ENCODE data around the gene ADAMTSL1. TPM values are rescaled to one million over a fixed set of nuclear protein-coding genes. Genes with fewer than 3 reads are reported as not detected.
"Not testable (repeated sequence)": the region's sequence is repeated elsewhere in the genome, so short reads cannot be mapped to it uniquely, and the experiment has no call there.

Gene ADAMTSL1
- polyA plus RNA-seq, 1 donor: 10.6 TPM

DNA sequence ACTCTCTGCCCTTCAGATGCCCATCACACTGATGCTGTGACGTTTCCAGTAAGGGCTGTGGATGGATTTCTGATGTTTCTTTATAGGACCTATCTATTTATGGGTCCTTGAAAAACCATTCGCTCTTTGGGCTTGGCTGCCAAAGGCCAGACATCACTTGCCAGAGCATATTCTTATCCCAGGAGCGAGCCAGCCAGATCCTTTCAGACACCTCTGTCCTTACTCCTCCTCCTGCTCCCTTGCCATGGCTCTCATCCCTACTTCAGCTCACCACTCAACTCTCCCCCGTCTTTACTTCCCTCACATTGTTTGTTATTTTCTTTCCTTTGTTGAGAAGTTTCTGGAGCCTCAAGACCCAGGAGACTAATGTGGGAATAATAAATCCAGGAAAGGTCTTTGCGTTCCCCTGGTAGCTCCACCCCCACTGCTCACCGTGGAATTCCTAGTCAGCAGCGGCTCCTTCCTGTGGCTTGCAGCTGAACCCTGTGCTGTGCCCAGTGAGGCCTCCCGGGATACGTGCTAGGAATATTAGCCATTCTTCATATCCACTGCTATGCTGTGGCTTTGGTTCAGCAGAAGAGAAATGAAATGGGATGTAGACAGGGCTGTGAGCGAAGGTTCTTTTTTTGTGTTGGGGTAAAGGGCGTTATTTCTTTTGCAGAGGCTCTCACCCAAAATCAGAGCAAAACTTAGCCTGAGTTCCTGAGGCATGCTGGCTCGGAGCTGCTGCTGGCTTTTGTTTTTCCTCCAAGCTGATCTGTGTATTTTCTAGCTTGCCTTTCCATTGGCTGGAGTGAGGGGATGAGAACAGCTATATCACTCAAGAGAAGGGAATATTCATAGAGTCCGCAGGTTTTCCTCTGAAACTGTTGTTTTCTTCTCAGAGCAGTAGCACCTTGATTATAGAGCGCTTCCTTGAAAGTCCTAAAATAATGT, 387.9 kb downstream of the ADAMTSL1 start:
- peak; percentile 84 for DNase-seq (ENCODE audit: low read depth)

DNA sequence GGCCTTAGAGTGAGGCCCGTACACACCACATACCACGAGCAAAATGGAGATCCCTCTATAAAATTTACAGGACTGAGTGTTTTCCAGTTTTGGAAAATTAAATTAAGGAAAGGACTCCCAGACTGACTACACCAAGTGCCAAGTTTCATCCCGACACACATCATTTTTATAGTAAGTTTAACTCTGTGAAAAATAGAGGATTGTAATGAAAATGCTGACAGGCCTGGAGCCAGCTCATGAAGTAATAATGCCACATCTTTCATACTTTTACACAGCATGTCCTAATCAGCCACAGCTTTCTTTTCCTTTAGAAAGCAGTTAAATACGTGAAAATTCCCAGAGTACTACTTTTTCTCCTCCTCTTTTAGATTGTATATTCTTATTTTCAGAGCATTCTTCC, 389.8 kb downstream of the ADAMTSL1 start:
- DNase-seq (ENCODE audit: low read depth): no peak

DNA sequence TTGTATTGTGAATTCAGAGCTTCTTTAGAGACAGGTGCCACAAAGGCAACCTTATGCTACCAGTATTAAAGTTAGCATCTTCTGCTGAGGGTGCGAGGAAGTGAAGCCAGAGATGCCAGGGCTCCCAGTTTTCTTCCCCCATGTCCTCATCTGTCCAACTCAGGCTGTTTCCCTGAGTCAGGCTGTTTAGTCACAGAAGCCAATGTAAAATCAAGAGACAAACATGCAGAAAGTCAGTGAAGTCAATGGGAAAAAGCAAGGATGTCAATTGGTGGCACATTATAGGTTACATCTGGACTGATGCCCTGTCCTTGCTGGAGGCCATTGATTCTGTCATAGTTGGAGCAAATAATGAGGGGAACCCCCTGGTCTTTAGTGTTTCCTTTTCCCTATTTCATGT, 390.6 kb downstream of the ADAMTSL1 start:
- no peak for DNase-seq (ENCODE audit: low read depth)

DNA sequence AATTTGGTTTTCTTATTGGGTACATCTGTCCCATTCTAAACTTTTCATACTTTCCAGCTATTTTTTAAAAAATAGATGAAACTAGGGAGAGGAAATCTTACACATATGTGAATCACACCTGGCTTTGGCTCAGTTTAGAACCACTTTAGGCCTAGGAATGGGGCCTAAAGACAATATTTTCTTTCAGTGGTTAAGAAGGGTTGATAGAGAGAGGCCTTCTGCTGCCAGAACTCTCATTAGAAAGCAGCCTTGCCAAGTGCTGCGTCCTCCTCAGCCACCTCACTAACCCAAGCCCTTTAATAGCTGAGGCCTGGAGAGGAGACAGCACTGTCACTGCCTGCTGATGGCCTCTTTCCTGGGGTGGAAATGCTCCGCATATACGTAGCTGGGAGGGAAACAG, 391.6 kb downstream of the ADAMTSL1 start:
- DNase-seq (ENCODE audit: low read depth): no peak

DNA sequence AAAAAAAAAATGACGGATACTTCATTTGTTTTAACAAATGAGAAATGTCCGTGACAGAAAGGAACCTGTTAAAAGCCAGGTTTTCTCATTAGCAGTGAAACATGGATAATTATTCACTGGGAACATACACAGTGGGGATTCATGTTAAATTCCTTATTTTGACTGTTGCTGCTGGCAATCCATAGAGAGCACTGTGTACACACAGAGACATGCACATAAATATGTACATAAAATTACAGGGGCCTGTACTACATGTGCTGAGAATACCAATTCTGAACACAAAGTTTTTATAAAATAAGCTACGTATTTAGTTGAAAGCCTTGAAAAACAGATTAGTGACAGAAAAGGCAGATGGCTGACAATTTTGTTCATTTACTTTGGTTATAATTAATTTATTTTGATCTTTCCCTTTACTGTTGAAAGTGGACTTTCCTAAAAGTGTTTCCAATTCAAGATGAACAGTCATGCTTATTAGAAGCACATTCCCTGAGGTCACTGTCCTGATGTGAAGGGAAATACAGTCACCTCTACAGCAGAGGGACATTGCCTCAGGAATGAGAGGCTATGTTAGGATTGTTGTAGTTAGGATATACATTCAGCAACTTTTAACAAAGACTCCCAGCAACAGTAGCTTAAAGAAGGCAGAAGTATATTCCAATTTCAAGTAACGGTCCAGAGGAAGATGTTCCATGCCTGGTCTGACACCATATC, 392.3 kb downstream of the ADAMTSL1 start:
- DNase-seq (ENCODE audit: low read depth): no peak

DNA sequence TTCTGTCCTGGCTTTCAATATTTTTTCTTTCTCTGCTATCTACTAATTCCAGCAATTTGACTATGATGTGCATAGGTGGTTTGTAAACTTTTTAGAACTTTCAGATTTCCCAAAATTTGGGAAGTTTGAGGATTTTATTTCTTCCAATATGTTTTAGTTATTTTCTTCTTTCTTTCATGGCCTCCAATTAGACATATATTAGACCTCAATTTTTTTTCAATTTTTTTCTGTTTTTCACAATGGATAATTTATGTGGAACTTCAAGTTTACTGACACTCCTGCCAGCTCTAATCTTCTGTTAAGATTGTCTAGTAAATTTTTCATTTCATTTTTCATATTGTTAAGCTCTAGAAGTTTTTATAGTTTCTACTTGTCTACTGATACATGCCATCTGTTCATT, 395.8 kb downstream of the ADAMTSL1 start:
- no peak for DNase-seq (ENCODE audit: low read depth)

DNA sequence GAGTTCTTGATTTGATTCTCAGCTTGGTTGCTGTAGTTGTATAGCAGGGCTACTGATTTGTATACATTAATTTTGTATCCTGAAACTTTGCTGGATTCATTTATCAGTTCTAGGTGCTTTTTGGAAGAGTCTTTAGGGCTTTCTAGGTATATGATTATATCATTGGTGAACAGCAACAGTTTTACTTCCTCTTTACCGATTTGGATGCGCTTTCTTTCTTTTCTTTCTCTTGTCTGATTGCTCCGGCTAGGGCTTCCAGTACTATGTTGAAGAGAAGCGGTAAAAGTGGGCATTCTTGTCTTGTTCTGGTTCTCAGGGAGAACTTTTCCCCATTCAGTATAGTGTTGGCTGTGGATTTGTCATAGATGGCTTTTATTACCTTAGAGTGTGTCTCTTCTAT, 400.1 kb downstream of the ADAMTSL1 start:
- no peak for DNase-seq (ENCODE audit: low read depth)

DNA sequence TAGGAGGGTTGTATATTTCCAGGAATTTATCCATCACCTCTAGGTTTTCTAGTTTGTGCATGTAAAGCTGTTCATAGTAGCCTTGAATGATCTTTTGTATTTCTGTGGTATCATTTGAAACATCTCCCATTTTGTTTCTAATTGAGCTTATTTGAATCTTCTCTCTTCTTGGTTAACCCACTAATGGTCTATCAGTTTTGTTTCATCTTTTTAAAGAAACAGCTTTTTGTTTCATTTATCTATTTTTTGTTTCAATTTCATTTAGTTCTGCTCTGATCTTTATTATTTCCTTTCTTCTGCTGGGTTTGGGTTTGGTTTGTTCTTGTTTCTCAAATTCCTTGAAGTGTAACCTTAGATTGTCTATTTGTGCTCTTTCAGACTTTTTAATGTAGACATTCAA, 401.0 kb downstream of the ADAMTSL1 start:
- not testable (repeated sequence) for DNase-seq (ENCODE audit: low read depth)

DNA sequence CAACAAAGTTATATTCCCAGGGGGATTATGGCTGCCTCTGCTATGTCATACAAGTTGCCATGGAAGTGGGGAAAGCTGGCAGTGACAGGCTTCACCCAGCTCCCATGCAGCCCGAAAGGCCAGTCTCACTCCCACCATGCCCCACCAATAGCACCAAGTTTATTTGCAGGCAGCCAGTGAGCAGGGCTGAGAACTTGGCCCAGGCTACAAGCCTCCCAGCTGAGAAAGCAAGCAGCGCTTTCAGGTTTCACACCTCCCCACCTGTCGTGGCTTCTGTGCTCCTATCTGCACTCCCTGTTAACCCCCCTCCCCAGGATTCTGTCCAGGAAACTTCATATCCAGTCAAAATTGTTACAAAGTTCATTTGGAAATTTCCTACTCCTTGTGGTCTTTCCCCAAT, 404.0 kb downstream of the ADAMTSL1 start:
- DNase-seq (ENCODE audit: low read depth): no peak

DNA sequence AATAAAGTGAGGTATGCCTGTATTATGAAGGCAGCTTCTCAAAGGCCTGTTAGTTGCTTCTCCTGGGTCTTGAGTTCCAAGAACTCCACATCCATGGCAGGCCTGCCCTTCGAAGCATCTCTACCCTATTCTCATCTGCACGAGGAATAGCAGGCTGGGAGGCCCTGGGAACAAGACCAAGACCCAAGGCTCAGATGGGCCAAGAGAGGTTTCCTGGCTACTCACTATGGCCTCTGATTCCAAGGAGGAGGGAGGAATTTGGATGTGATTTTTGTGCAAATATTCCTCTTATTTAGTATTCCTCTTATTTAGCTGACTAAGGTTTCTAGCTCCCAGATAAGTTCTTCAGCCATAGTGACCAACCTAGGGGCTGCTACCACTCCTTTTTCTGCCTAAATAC, 407.8 kb downstream of the ADAMTSL1 start:
- DNase-seq (ENCODE audit: low read depth): no peak

DNA sequence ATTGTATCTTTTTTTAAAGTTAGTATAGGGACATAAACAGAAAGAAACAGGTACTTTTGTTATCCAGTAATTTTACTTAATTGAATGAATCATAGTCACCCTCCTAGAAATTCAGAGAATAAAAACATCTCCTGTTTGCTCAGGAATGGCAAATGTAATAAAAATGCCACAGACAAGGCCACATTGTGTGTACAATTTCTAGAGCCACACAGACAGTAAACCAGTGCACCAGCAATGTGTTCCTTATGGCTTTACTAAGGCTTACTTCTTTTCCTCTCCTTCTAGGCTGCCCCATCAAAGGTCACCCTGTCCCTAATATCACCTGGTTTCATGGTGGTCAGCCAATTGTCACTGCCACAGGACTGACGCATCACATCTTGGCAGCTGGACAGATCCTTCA, 413.6 kb downstream of the ADAMTSL1 start:
- DNase-seq (ENCODE audit: low read depth): no peak

DNA sequence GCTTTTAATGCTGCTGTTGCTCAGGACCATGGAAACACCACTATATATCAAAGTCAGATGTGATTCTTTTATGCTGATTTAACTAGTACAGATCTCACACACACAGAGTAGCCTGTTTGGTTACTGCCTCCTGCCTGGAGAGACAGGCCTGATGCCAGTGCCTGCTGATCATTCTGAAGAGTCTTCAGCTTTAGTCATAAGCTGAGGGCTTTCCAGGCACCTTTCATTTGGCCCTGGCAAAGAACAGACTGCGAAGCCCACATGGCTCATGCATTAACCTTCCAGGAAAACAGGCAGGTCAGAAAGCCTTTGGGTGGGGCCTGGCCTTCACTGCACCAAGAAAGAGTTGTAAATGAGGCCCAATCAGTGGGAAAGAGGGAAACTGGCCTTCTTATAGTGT, 414.3 kb downstream of the ADAMTSL1 start:
- DNase-seq (ENCODE audit: low read depth): no peak

DNA sequence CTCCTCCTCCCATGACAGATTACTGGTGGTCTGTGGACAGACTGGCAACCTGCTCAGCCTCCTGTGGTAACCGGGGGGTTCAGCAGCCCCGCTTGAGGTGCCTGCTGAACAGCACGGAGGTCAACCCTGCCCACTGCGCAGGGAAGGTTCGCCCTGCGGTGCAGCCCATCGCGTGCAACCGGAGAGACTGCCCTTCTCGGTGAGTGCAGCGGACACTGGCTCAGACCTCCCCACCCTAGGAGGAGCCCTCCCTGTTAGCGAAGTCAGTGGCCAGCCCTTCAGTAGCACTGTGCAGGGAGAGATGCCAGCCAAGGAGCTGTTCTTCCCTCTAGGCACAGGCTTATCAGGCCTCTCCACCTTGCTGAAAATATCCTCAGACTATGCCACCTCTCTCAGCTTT, 415.6 kb downstream of the ADAMTSL1 start:
- no peak for DNase-seq (ENCODE audit: low read depth)

DNA sequence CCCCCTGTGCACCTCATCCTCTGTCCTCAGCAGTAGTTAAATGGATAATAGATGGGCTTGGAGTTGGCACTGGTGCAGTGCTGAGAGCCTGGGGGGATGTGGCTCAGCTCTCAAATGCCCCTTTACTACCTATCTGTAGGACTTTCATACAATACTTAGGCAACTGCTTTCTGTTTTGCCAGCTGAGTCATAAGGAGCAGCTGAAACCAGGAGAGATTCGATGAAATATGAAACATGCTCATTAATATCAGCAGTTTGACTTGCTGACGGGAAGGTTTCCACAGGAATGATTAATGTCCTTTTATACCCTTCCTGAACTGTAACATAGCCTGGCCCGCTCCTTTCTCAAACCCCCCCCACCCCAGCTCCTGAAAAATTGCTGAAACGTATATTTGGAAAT, 416.4 kb downstream of the ADAMTSL1 start:
- no peak for DNase-seq (ENCODE audit: low read depth)

DNA sequence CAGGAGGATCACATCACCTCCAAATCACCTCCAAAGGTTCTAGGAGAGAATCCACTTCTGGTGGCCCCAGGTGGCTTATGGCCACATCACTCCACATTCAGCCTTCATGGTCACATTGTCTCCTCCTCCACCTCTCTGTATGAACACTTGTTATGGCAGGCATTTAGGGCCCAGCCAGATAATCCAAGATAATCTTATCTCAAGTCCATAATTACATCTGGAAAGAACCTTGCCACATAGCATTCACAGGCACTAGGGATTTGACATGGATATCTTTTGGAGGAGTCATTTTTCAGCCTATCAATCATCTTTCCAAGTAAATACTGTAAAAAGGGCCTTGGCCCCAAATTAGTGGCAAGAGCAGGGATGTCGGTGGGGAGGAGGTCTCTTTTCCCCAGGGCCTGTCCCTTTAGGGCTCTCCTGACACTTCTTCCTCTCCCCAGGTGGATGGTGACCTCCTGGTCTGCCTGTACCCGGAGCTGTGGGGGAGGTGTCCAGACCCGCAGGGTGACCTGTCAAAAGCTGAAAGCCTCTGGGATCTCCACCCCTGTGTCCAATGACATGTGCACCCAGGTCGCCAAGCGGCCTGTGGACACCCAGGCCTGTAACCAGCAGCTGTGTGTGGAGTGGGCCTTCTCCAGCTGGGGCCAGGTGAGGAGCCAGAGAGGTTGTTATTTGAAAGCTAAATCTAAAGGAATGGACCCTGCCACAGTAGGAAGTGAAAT, 418.2 kb downstream of the ADAMTSL1 start:
- no peak for DNase-seq (ENCODE audit: low read depth)

DNA sequence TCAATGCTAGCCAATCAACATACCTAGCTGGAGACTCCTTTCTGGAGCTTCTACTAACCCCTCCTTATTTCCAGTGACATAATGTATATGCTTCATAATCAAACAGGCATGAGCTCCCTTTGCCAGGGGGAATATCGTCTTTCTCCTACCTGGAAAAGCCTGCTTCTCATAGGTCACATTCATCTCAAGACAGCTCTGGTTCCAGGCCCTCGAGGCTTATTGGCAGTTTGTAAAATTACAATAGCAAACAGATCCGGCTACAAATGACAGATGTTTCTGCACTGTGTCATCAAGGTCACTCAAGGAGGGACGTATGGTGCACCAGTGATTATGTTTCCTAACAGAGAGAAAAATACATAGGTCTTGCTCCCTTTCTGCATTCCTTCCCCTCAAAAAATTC, 419.1 kb downstream of the ADAMTSL1 start:
- DNase-seq (ENCODE audit: low read depth): no peak

DNA sequence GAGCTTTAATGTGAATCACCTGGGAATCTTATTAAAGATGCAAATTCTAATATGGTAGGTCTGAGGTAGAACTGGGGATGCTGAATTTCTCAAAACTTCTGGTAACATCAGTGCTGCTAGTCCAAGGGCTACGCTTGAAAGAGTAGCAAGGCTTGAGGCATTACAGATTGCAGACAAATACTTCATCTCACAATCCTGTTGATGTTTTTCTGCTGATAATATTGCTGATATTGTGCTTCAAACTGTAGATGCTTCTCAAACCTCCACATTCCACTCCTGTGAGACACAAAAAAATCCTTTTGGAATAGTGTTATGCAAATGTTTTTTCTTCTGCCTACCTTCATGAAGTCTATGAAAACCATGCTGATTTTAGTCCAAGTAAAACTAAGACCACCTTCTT, 419.5 kb downstream of the ADAMTSL1 start:
- no peak for DNase-seq (ENCODE audit: low read depth)

DNA sequence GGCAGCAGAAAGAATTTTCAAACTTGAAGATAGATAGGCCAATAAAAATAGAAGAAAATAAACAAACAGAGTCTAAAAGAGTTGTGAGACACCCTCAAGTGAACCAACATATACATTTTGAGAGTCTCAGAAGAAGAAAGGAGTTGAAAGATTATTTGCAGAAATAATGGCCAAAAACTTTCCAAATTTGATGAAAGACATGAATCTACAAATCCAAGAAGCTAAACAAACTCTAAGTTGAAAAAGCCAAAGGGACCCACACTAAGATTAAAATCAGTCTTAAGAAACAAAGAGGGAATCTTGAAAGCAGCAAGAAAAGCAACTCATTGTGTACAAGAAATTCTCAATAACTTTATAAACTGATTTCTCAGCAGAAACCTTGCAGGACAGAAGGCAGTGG, 422.1 kb downstream of the ADAMTSL1 start:
- no peak for DNase-seq (ENCODE audit: low read depth)

DNA sequence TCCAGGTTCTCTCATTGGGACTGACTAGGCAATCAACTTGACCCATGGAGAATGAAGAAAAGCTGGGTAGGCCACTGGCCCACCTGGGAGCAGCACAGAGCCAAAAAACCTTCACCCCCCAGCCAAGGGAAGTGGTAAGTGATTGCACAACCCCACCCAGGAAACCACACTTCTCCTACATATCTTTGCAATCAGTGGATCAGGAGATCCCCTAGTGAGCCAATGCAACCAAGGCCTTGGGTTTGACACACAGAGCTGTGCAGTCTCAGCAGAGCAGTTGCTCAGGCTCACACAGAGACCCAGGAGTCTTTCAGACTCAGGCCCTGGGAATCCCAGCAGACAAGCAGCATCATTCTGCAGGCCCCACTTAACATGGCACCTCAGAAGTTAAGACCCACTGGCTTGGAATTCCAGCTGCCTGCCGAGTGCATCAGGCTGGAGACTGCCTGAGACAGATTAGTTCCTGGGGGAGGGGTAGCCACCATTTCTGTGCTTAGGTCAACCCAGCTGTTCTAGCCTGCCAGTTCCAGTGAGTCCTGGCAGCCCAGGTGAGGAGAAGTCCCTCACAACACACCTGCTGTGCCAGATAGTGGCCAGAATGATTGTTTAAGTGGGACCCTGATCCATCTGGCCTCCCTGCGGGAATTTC, 422.7 kb downstream of the ADAMTSL1 start:
- DNase-seq (ENCODE audit: low read depth): no peak

DNA sequence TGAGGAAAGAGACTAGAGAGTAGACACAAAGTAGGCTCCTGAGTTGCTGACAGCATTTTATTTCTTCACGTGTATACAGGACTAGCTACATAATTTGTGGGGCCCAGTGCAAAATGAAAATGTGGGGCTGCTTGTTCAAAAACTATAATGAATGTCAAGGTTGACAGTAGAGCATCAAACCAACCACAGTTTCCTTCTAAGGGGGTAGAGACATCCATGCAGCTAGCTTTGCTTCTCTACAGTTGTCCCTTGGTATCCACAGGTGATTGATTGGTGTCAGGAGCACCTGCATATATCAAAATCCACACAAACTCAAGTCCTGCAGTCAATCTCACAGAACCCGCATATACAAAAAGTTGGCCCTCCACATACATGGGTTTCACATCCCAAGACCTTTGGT, 429.5 kb downstream of the ADAMTSL1 start:
- DNase-seq (ENCODE audit: low read depth): no peak

DNA sequence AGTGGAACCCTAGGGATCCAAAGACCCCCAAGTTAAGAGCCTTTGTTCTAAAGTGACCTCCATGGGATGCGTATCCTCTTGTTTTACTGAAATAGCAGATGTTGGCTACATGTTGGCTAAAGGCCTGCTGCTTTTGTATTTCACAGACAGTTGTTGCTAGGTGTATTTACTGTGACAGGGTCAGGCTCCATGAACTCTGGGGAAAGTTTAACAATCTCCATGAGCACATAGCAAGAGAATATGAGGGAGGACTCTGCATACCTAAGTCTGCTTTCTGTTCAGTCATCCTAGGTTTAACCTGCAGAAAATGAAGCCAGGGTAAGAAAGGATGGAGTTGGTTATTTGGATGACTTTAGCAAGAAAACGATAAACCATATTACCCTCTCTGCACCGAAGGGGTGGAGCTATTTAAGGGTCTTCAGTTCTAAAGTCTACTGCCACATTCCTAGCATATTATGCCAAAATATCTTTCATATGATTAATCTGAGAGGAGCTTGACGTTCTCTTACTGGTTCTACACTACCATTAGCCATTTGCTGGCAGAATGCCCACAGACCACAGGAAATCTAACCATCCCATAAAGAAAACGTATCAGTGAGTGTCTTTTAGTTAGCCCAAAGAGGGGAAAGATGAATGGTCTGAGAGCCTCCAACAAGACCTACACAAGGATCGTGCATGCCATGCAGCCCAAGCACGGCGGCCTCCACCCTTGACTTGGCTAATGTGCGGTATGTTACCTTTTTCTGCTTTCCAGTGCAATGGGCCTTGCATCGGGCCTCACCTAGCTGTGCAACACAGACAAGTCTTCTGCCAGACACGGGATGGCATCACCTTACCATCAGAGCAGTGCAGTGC, 431.3 kb downstream of the ADAMTSL1 start:
- no peak for DNase-seq (ENCODE audit: low read depth)
